ENCODE measurements around the gene GALNT9.

DNA sequence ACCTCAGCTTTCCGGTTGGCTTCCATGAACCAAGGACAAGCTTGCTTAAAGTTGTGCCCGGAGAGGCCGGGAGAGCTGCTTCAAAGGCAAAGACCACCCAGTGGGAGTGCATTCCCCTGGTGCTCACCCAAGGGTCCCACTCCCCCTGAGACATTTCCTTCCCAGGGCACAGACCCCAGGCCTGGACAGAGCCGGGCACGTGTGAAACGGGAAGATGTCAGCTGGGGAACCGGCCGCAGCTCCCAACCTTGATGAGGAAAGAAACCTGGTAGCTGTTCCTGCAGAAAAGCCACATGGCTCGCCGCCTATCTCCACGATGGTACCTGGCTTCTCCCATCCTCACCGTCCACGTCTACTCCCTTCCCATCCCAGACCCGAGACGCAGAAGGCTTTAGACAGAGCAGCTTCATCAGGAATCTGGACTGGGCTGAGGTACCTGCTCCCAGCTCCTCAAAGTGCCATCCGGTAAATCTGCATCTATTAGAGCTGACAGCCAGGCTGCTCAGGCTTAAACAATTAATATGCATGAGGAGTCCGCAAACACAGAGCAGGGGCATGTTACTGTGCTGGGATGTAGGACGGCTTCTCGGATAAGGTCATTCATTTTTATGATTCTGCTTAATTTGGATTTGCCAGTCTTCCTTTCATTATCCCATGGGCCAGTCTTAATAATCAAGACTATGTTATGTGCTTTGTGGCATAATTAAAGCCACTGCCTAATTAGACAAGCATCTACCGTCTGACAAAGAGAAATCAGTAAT is 53.1 kb downstream of the GALNT9 start:
- no peak for TF ChIP-seq EZH2 (IDR thresholded peaks at IDR 0.05; ENCODE audit: insufficient read depth, poor library complexity, severe bottlenecking)
- TF ChIP-seq EZH2phosphoT487 (IDR thresholded peaks at IDR 0.05; ENCODE audit: insufficient read depth, low read depth), result no peak
